Right lobe of liver (tissue), 6 donors: Measurements from ENCODE around the gene CDK14. TPM values are rescaled to one million over a fixed set of nuclear protein-coding genes. Genes with fewer than 3 reads are reported as not detected.

ENCODE experiments used
- ATAC-seq, 4 donors: fragments of 200-7000 bp; cut with Tn5 transposase; one replicate each; pipeline ENCODE4 v1.9.1; 2020; ENCODE audit warnings: mild to moderate bottlenecking in 4 of 4, moderate library complexity in 4 of 4
- DNase-seq, 3 donors: peaks; one replicate each; pipeline ENCODE4 v3.0.0-alpha.2; 2020
- H3K27ac ChIP-seq, 3 donors: fragments of 200-600 bp; one replicate each; pipeline ENCODE4 v1.8.0; 2022
- H3K27me3 ChIP-seq, 2 donors: fragments of 200-600 bp; one replicate each; pipeline ENCODE4 v1.8.0; 2022
- H3K36me3 ChIP-seq, 4 donors: fragments of 200-600 bp; sonication (generic) in 1 of 4; one replicate each; pipeline versions ENCODE4 v1.5.1 to v1.8.0; 2017 to 2022; ENCODE audit warnings: control low read depth in 1 of 4
- H3K4me1 ChIP-seq, 4 donors: fragments of 200-600 bp; sonication (generic) in 1 of 4; one replicate each; pipeline versions ENCODE4 v1.5.1 to v1.8.0; 2017 to 2022; ENCODE audit warnings: control low read depth in 1 of 4
- H3K4me3 ChIP-seq, 3 donors: fragments of 200-600 bp; one replicate each; pipeline ENCODE4 v1.8.0; 2022
- H3K9me3 ChIP-seq, 4 donors: fragments of 200-600 bp; sonication (generic) in 1 of 4; one replicate each; pipeline versions ENCODE4 v1.5.1 to v1.8.0; 2017 to 2022; ENCODE audit warnings: control low read depth in 1 of 4
- CTCF ChIP-seq, 4 donors: fragments of 200-600 bp in 3 of 4; fragments of 450-650 bp in 1 of 4; IDR thresholded peaks; one replicate each; pipeline versions ENCODE4 v1.5.1 to v1.8.0; 2016 to 2022; ENCODE audit warnings: antibody characterized with exemption in 4 of 4, mild to moderate bottlenecking in 2 of 4
- POLR2A ChIP-seq: fragments of 450-650 bp; IDR thresholded peaks from one replicate; pipeline ENCODE4 v1.6.1; 2017; ENCODE audit warnings: antibody characterized with exemption, mild to moderate bottlenecking
- WGBS: methylation state at CpG from one replicate; pipeline ENCODE4 v1.1.6; 2018; ENCODE audit warnings: low coverage, low lambda C conversion rate; ENCODE audit not compliant: insufficient coverage; ENCODE audit errors: missing lambda C conversion rate; 5-methylcytosine and 5-hydroxymethylcytosine counted together
- intact Hi-C, 2 donors: fragments of 100-400 bp; cut with DNase I; formaldehyde crosslinking; loops; one replicate each; pipeline versions ENCODE4 v1.11.2 to v1.14.1; 2022
- total RNA-seq, 6 experiments: library from RNA; depleted of rRNA in 2 of 6; stranded (reverse); fragments of >200 nt in 2 of 6; fragmentation: NEBNext Ultra II Directional in 3 of 6; extraction: Animal tissue kit (Norgen Biotek cat#: 25700) in 3 of 6; gene quantifications; one replicate each; pipeline versions ENCODE4 v1.1.0 to v1.2.4, GENCODE V29; 2016 to 2023
- donor health status: DM: no; HTN: yes; CAD: no.
- donor health status: DM: no; HTN: no; CAD: no.
- donor health status: DM: no; HTN: no; CAD: no.
- donor health status: DM: no; HTN: yes; CAD: no.
- donor health status: DM: no; HTN: yes; CAD: no.

CDK14 gene
- total RNA-seq, 6 experiments from 2014 or later = 12.6 to 28.7 (median 17.9) TPM

GRCh38 chr7:90713628-90714027 is 117.5 kb downstream of the CDK14 start:
- DNase-seq (no peak), ATAC-seq (peak in 3 of 4 donors; percentile 38 to 58 (median 43))
- peaks cover 0 to 42% (median 11%) of the 10 kb centered on the region in 4 donors for H3K4me1 ChIP-seq
- H3K4me3 ChIP-seq = no peak overlapping the region
- H3K9me3 ChIP-seq = no peaks in the 10 kb centered on the region
- intact Hi-C loops = no loop called here
- no peaks in the 10 kb centered on the region for H3K36me3 ChIP-seq
- 38% methylated on average over 1 of the region's 1 CpG for WGBS
- no peak for TF ChIP-seq POLR2A
- no peak for TF ChIP-seq CTCF (IDR thresholded peaks at IDR 0.05)
- H3K27me3 ChIP-seq = no peaks in the 10 kb centered on the region
- H3K27ac ChIP-seq = peak overlapping the region in 2 of 3 donors; percentile 48 to 61

GRCh38 chr7:90715067-90715466 is 118.9 kb downstream of the CDK14 start:
- Histone ChIP-seq H3K4me3 (no peak overlapping the region), H3K27ac (no peak overlapping the region), H3K9me3 (no peaks in the 10 kb centered on the region), H3K4me1 (peaks cover 0 to 51% (median 19%) of the 10 kb centered on the region in 4 donors), H3K36me3 (no peaks in the 10 kb centered on the region), H3K27me3 (no peaks in the 10 kb centered on the region)
- intact Hi-C loops = no loop called here
- 77% methylated on average over 2 of the region's 2 CpGs for WGBS
- no peak for DNase-seq
- ATAC-seq = no peak
- no peak for TF ChIP-seq POLR2A
- no peak for TF ChIP-seq CTCF (IDR thresholded peaks at IDR 0.05)

DNA sequence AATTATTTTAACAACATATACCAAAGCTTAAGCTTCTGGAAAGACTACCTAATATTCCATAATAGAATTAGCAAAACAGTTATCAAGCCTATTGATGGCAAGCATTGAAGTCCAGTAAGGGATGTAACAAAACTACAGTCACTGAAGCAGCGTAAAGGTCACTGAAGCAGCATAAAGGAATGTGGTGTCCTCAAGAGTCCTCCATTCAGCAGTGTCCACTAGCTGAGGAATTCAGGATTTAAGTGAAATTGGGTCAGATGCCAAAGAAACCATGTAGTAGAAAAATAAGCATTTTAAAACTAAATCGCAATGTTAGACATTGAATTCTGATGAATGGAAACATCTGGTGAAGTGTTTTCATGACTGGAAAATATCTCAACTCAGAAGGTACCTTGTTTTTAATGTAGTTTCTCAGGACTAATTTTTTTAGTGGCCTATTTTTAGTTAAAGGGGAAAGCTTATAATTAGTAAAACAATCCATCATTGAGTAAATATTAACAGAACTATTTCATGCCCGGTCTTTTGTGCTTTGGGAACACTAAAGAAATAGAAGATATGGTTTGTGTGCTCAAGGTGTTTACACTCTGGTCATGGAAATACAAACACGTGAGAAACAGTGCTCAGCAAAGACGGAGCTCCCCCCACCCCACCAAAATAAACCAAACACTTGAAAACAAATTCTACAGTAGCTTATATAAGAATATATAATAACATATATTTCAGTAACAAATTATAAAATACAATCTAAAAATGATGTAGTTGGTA is 121.4 kb downstream of the CDK14 start:
- Histone ChIP-seq H3K27me3 (no peaks in the 10 kb centered on the region), H3K4me1 (peaks cover 0 to 59% (median 26%) of the 10 kb centered on the region in 4 donors), H3K4me3 (no peak overlapping the region), H3K9me3 (no peaks in the 10 kb centered on the region), H3K36me3 (no peaks in the 10 kb centered on the region), H3K27ac (peak overlapping the region; percentile 10 to 91 (median 84))
- peak in 1 of 3 donors; percentile 54 for DNase-seq
- intact Hi-C loops = no loop called here
- peak; percentile 39 to 77 (median 66) for ATAC-seq
- WGBS = 26% methylated on average over 5 of the region's 5 CpGs
- no peak for TF ChIP-seq CTCF (IDR thresholded peaks at IDR 0.05)
- no peak for TF ChIP-seq POLR2A

- H3K4me1 ChIP-seq = peaks cover 0 to 57% (median 24%) of the 10 kb centered on the region in 4 donors
- intact Hi-C loops = no loop called here
- H3K9me3 ChIP-seq = no peaks in the 10 kb centered on the region
- no peak overlapping the region for H3K4me3 ChIP-seq
- no peak for TF ChIP-seq POLR2A
- no peak for TF ChIP-seq CTCF (IDR thresholded peaks at IDR 0.05)
- DNase-seq (no peak), ATAC-seq (peak; percentile 4 to 18 (median 18))
- WGBS = 29% methylated on average over 3 of the region's 3 CpGs
- no peaks in the 10 kb centered on the region for H3K27me3 ChIP-seq
- no peaks in the 10 kb centered on the region for H3K36me3 ChIP-seq
- peak overlapping the region; percentile 25 to 91 (median 84) for H3K27ac ChIP-seq
Observed at GRCh38 chr7:90719155-90719554, 123.0 kb downstream of the CDK14 start.
